SJSA1 (cell line): Measurements from ENCODE around the gene DUOX2. TPM values are rescaled to one million over a fixed set of nuclear protein-coding genes. Genes with fewer than 3 reads are reported as not detected.

ENCODE experiments used
- DNase-seq, 2 experiments: peaks; one replicate each; pipeline ENCODE4 v3.0.0-alpha.2; 2015 to 2020; ENCODE audit warnings: low spot score in 2 of 2, low read depth in 1 of 2
- H3K27ac ChIP-seq: fragments of 250-450 bp; sonication (Bioruptor Pico); 2 replicates; pipeline ENCODE4 v1.5.1; 2020; ENCODE audit warnings: mild to moderate bottlenecking, moderate library complexity
- H3K27me3 ChIP-seq: fragments of 250-450 bp; sonication (Bioruptor Pico); replicated peaks from 2 replicates; pipeline ENCODE4 v1.5.1; 2020; ENCODE audit warnings: mild to moderate bottlenecking, moderate library complexity
- H3K36me3 ChIP-seq: fragments of 250-450 bp; sonication (Bioruptor Pico); 2 replicates; pipeline ENCODE4 v1.5.1; 2020; ENCODE audit warnings: mild to moderate bottlenecking
- H3K4me1 ChIP-seq: fragments of 250-450 bp; sonication (Bioruptor Pico); replicated peaks from 2 replicates; pipeline ENCODE4 v1.6.1; 2021; ENCODE audit warnings: mild to moderate bottlenecking
- H3K4me3 ChIP-seq: fragments of 250-450 bp; sonication (Bioruptor Pico); 2 replicates; pipeline ENCODE4 v1.5.1; 2020; ENCODE audit warnings: mild to moderate bottlenecking
- H3K9me3 ChIP-seq: fragments of 250-450 bp; sonication (Bioruptor Pico); replicated peaks from 2 replicates; pipeline ENCODE4 v1.5.1; 2020; ENCODE audit warnings: mild to moderate bottlenecking
- total RNA-seq: library from RNA; depleted of rRNA; stranded (reverse); fragments of >200 nt; shearing (Covaris generic); gene quantifications from 2 replicates; pipeline ENCODE4 v1.2.3, GENCODE V29; 2014

DUOX2 gene
- total RNA-seq, 1 experiment from 2014 or later, result not detected

GRCh38 chr15:45120081-45120972 is 6.4 kb upstream of the DUOX2 start:
- H3K27me3 ChIP-seq, result peaks cover 16% of the 10 kb centered on the region
- DNase-seq, result no peak
- no peaks in the 10 kb centered on the region for H3K9me3 ChIP-seq
- no peaks in the 10 kb centered on the region for H3K36me3 ChIP-seq
- H3K27ac ChIP-seq, result no peak overlapping the region
- H3K4me3 ChIP-seq, result no peak overlapping the region
- H3K4me1 ChIP-seq, result peaks cover 5% of the 10 kb centered on the region; the same call in 1 of the 2 replicates

- H3K36me3 ChIP-seq, result no peaks in the 10 kb centered on the region
- no peak overlapping the region for H3K4me3 ChIP-seq
- H3K9me3 ChIP-seq, result no peaks in the 10 kb centered on the region
- H3K27me3 ChIP-seq, result peaks cover 28% of the 10 kb centered on the region
- H3K4me1 ChIP-seq, result peaks cover 5% of the 10 kb centered on the region; the same call in 1 of the 2 replicates
- H3K27ac ChIP-seq, result no peak overlapping the region
- no peak for DNase-seq
Observed at GRCh38 chr15:45118996-45119395, 5.0 kb upstream of the DUOX2 start.

GRCh38 chr15:45118131-45118588 is 4.2 kb upstream of the DUOX2 start:
- Histone ChIP-seq H3K27me3 (peaks cover 36% of the 10 kb centered on the region), H3K9me3 (no peaks in the 10 kb centered on the region), H3K36me3 (no peaks in the 10 kb centered on the region), H3K27ac (no peak overlapping the region), H3K4me3 (no peak overlapping the region), H3K4me1 (peaks cover 5% of the 10 kb centered on the region; the same call in 1 of the 2 replicates)
- DNase-seq, result peak; percentile 63 to 82

- Histone ChIP-seq H3K27me3 (peaks cover 42% of the 10 kb centered on the region), H3K27ac (no peak overlapping the region), H3K4me1 (peaks cover 5% of the 10 kb centered on the region; the same call in 1 of the 2 replicates), H3K36me3 (no peaks in the 10 kb centered on the region), H3K4me3 (no peak overlapping the region), H3K9me3 (no peaks in the 10 kb centered on the region)
- no peak for DNase-seq
Observed at GRCh38 chr15:45117308-45118130, 3.5 kb upstream of the DUOX2 start.

GRCh38 chr15:45116482-45117307 is 2.7 kb upstream of the DUOX2 start:
- DNase-seq, result no peak
- H3K4me1 ChIP-seq, result peaks cover 2% of the 10 kb centered on the region; the same call in 1 of the 2 replicates
- H3K27me3 ChIP-seq, result peaks cover 51% of the 10 kb centered on the region
- H3K4me3 ChIP-seq, result no peak overlapping the region
- no peak overlapping the region for H3K27ac ChIP-seq
- no peaks in the 10 kb centered on the region for H3K36me3 ChIP-seq
- H3K9me3 ChIP-seq, result no peaks in the 10 kb centered on the region

GRCh38 chr15:45116006-45116481 is 2.1 kb upstream of the DUOX2 start:
- Histone ChIP-seq H3K27ac (no peak overlapping the region), H3K9me3 (no peaks in the 10 kb centered on the region), H3K27me3 (peaks cover 52% of the 10 kb centered on the region), H3K4me3 (no peak overlapping the region), H3K36me3 (no peaks in the 10 kb centered on the region), H3K4me1 (no peaks in the 10 kb centered on the region)
- no peak for DNase-seq

- peaks cover 52% of the 10 kb centered on the region for H3K27me3 ChIP-seq
- H3K27ac ChIP-seq, result no peak overlapping the region
- H3K36me3 ChIP-seq, result no peaks in the 10 kb centered on the region
- no peaks in the 10 kb centered on the region for H3K4me1 ChIP-seq
- H3K9me3 ChIP-seq, result no peaks in the 10 kb centered on the region
- H3K4me3 ChIP-seq, result no peak overlapping the region
- DNase-seq, result no peak
Observed at GRCh38 chr15:45115312-45115820, 1.4 kb upstream of the DUOX2 start.

GRCh38 chr15:45114751-45115085 is 746 bp upstream of the DUOX2 start:
- no peak for DNase-seq

GRCh38 chr15:45113380-45113990 is 487 bp downstream of the DUOX2 start:
- no peaks in the 10 kb centered on the region for H3K4me1 ChIP-seq
- no peak overlapping the region for H3K4me3 ChIP-seq
- H3K9me3 ChIP-seq, result no peaks in the 10 kb centered on the region
- no peak for DNase-seq
- no peak overlapping the region for H3K27ac ChIP-seq
- H3K36me3 ChIP-seq, result no peaks in the 10 kb centered on the region
- H3K27me3 ChIP-seq, result peaks cover 52% of the 10 kb centered on the region

More at GRCh38 chr15:45114751-45115085, 746 bp upstream of the DUOX2 start:
- Histone ChIP-seq H3K36me3 (no peaks in the 10 kb centered on the region), H3K9me3 (no peaks in the 10 kb centered on the region), H3K27me3 (peaks cover 52% of the 10 kb centered on the region), H3K27ac (no peak overlapping the region), H3K4me3 (no peak overlapping the region), H3K4me1 (no peaks in the 10 kb centered on the region)

- peaks cover 52% of the 10 kb centered on the region for H3K27me3 ChIP-seq
- no peaks in the 10 kb centered on the region for H3K4me1 ChIP-seq
- no peaks in the 10 kb centered on the region for H3K36me3 ChIP-seq
- no peak overlapping the region for H3K4me3 ChIP-seq
- H3K9me3 ChIP-seq, result no peaks in the 10 kb centered on the region
- DNase-seq, result no peak
- no peak overlapping the region for H3K27ac ChIP-seq
Observed at GRCh38 chr15:45112591-45113379, 1.2 kb downstream of the DUOX2 start.

- no peaks in the 10 kb centered on the region for H3K9me3 ChIP-seq
- peaks cover 48% of the 10 kb centered on the region for H3K27me3 ChIP-seq
- no peaks in the 10 kb centered on the region for H3K36me3 ChIP-seq
- no peak overlapping the region for H3K27ac ChIP-seq
- DNase-seq, result no peak
- no peak overlapping the region for H3K4me3 ChIP-seq
- H3K4me1 ChIP-seq, result no peaks in the 10 kb centered on the region
Observed at GRCh38 chr15:45112143-45112590, 1.8 kb downstream of the DUOX2 start.
